Stimulated activated CD8-positive, alpha-beta memory T cell treated with anti-CD3 and anti-CD28 coated beads, Interleukin-7, amount 100 ng/mL, for 4 hours (primary cell): ENCODE results near the gene VPS35.

Experiments
- DNase-seq, 2 donors: peaks; one replicate each; pipeline ENCODE4 v3.0.0-alpha.2; 2020; ENCODE audit warnings: low read depth in 2 of 2

Gene VPS35

DNA sequence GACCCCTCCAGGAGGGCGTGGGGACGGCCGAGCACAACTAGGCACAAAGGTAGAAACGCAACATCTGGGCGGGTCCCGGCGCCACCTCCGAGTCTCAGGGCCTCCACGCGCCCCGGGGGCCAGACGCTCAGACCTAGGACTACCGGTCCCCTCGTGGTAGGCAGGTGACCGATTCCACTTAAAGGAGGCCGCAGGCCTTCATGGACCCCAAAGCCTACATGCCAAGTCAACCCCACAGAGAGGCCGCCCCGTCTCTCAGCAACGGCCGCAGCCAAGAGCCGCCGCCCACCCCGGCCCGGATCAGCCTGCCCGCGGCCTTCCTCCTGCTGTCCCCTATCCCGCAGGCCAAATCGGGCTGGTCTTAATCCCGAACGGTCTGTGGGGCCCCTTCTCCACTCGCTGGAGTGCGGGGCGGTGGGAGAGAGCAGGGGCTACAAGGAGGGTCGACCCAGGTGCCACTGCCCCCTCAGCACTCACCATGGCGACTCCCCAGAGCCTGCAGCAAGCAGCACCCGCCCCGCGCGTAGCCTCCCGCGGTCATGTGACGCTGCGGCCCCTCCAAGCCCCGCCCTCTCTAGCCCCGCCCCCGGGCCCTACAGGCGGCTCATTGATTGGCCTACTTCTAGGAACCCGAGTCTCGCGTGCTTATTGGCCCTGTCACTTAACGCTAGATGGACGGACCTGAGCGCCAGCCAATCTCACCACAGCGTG is at the start of gene VPS35:
Gene VPS35 (minus strand): TSS at position 525 of the 711 bp plus-strand sequence. CDS start 45 bp downstream, at position 480.
- peak; percentile 99 for DNase-seq

DNA sequence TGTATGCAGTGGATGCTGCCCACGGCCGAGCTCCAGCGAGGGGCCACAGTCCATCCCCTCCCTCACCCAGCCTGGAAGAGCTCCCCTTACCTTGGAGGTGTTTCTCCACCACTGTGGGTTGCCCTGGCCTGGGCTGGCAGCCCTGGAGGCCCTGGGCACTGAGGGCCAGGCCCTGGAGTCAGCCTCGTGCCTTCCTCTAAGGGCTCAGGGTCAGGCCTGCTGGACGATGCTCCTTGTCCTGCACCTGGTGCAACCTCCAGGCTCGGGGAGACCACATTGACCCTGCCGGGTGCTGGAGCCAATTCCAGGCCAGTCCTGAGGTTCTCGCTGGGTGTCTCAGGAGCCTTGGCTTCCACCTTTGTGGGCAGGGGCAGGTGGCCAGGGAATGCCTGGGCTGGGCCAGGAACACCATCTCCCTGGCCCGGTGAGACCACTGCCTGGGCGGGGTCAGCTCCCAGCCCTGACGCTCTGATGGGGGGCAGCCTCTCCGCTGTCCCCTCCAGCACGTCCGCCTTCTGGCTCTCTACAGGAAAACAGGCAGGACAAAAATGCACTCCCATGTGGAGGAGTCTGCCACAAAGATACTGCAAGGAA is 48.7 kb upstream of the VPS35 start:
- DNase-seq = no peak

DNA sequence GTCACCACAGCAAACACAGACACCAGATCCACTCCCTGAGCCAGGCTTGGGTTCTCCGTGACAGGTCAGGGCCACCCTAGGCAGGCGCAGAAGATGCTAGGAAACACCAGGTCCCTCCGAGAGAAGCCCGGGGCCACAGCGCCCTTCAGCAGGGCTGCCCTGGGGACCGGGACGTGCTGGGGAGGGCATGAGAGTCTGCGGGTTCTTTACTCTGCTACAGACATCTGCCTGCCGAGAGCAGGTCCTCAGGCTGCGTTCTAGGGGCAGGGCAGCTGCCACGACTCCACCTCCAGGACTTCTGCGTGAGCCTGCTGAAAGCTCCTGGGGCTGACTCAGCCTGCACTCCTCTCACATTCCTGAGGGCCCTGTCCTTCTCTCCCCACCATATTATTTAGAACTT is 47.7 kb upstream of the VPS35 start:
- no peak for DNase-seq

- DNase-seq = no peak
Measured at GRCh38 chr16:46733319-46733830, 44.4 kb upstream of the VPS35 start.

- DNase-seq = no peak
Measured at GRCh38 chr16:46732561-46732960, 43.6 kb upstream of the VPS35 start.

- DNase-seq = no peak
Measured at GRCh38 chr16:46731691-46732555, 42.9 kb upstream of the VPS35 start.

GRCh38 chr16:46730801-46731690 is 42.1 kb upstream of the VPS35 start:
- DNase-seq = no peak

GRCh38 chr16:46730126-46730525 is 41.1 kb upstream of the VPS35 start:
- DNase-seq = no peak

GRCh38 chr16:46729326-46729995 is 40.5 kb upstream of the VPS35 start:
- no peak for DNase-seq

GRCh38 chr16:46728806-46729205 is 39.8 kb upstream of the VPS35 start:
- DNase-seq = no peak

- DNase-seq = no peak
Measured at GRCh38 chr16:46727630-46728029, 38.7 kb upstream of the VPS35 start.

DNA sequence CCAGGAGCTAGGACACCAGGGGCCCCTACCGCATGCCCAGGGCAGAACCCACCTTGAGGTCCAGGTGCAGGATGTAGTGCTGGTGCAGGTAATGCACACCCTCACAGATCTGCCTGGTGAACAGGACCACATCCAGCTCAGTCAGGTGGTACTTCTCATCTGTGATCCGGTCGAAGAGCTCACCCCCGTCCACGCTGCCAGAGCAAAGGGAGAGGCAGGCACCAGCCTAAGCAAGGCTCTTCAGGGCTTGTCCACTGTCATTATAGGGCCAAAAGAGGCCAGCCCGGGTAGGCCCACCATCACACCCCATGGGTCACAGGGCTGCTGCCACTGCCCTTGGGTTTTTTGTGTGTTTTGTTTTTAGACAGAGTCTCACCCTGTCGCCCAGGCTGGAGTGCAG is 38.2 kb upstream of the VPS35 start:
- no peak for DNase-seq

DNA sequence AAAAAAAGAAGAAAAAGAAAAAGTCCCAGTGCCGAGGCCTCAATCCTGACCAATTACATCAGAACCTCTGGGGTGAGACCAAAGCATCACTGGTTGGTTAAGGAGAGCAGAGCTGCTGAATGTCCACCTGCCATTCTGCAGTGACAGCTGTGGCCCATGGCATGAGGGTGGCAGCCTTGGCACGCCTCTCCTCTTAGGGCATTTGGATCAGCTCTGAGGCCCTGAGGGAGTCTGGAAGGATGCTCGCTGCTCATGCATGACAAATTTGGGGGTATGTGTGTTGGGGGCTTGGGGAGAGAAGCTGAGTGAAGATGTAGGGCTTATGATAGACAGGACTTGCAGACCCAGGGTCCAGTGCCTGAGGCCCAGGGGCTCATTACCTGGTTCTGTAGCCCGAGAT is 32.9 kb upstream of the VPS35 start:
- no peak for DNase-seq

DNA sequence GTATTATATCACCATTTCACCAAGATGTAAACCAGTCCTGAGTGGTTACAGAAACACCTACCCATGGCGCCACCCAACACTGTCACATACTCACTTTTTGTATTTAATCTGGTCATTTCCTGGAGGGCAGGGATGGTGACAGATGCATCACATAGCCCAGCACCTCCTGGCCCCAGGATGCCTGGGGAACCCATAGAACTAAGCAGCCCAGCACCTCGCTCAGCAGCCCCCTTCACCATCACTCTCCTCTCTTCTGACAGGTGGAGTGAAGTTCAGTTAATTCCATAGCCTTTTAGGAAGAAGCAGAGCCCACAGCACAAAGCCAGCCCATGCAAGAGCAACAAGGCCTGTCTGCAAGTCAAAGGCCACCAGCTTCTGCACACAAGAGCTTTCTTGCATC is 31.6 kb upstream of the VPS35 start:
- DNase-seq = no peak

DNA sequence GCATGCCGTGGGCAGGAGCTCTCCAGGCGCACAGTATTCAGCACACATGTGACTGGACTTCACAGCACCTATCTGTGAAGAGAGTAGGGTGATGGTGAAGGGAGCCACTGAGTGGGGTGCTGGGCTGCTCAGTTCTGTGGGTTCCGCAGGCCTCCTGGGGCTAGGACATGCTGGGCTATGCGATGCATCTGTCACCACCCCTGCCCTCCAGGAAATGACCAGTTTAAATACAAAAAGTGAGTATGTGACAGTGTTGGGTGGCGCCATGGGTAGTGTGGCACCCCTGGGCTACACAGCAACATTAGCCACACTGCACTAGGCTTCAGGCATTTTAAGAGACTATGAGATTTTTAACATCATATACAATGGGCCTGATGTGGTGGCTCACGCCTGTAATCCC is 30.6 kb upstream of the VPS35 start:
- DNase-seq = no peak

DNA sequence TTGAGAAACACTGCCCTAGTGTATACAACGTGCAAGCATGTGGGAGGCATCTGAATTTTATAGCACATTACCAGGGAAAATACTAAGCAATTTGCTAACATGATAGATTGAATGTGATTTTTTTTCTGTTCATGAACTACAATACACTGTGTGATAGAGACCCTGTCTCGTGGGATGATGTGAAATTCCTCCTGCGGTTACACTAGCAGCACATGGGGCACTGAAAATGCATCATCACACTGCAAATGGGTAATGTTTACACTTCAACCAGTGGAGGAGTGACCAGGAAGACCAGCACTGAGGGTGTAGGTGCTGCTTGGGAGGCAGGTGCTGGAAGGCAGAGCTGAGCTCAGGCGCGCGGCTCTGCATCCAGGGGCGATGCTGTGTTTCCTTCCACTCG is 29.2 kb upstream of the VPS35 start:
- DNase-seq = no peak

DNA sequence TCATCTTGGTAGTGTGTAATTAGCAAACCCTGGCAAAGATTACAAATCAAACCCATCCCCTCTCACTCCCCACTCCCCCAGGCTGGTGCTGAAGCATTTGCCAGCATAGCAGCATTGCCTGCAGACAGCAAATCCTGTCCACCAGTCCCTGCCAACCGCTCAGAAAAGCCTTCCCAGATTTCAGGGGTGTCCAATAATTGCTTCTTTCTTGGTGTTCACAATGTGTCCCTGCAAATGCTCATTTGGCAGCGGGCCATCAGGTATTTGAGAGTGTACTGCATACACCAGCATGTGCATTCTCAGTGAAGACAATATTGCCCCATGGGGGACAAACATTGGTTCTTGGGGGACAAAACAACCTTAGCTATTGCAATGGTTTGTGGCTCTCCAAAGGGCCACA is 28.7 kb upstream of the VPS35 start:
- DNase-seq = no peak

DNA sequence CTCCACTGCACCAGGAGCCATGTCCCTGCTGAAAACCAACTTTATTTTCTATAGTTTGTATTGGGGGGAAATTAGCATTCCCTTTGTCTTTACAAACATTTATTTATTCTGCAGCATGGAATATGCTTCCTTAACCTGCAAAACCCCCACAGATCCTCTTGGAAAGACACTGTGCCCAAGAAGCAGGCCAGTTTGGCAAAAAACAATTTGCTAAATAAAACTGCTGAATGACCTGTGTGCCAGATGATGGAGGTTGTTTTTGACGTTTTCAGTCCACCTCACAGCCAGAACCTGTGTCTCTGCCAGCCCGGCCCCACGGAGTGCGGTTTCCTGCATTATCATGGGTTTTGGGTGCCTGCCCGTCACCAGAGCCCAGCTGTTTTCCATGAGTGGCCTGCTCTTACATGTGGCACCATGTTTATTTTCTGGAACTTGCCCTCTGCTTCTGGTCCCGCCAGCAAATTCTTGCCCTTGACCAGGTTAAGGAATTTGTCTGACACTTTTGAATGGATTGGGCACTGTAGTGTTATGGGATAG is 26.9 kb upstream of the VPS35 start:
- DNase-seq = no peak

- no peak for DNase-seq
Measured at GRCh38 chr16:46714797-46715591, 26.0 kb upstream of the VPS35 start.

- DNase-seq = no peak
Measured at GRCh38 chr16:46713634-46714033, 24.7 kb upstream of the VPS35 start.
